ENCODE measurements around the gene RNU7-1. TPM values are rescaled to one million over a fixed set of nuclear protein-coding genes. Genes with fewer than 3 reads are reported as not detected.

The RNU7-1 gene
- total RNA-seq, 1 experiment from 2014 or later = not detected

DNA sequence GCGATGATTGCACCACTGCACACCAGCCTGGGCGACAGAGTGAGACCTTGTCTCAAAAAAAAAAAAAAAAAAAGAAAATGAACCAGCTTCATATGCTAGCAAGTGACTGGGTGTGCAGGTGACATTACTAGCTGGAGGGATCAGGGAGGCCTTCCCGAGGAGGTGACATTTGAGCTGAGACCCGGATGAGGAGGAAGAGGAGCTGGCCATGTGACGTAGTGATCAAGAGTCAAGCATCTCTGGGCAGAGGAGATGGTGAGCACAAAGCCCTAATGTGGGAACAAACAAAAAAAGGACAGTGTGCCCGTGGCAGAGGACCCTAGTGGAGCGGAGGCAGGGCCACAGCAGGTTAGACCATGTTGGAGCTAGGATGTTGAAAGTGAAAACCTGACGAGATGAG, 4.0 kb downstream of the RNU7-1 start:
- TF ChIP-seq TEAD1 (CRISPR knock-in tag; IDR thresholded peaks at IDR 0.05) = no peak
- TF ChIP-seq, protein P1, sequence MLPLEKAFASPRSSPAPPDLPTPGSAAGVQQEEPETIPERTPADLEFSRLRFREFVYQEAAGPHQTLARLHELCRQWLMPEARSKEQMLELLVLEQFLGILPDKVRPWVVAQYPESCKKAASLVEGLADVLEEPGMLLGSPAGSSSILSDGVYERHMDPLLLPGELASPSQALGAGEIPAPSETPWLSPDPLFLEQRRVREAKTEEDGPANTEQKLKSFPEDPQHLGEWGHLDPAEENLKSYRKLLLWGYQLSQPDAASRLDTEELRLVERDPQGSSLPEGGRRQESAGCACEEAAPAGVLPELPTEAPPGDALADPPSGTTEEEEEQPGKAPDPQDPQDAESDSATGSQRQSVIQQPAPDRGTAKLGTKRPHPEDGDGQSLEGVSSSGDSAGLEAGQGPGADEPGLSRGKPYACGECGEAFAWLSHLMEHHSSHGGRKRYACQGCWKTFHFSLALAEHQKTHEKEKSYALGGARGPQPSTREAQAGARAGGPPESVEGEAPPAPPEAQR (CRISPR knock-in tag; IDR thresholded peaks at IDR 0.05) = no peak
- no peak for TF ChIP-seq NR1H2 (CRISPR knock-in tag; IDR thresholded peaks at IDR 0.05)
- TF ChIP-seq, protein P2, sequence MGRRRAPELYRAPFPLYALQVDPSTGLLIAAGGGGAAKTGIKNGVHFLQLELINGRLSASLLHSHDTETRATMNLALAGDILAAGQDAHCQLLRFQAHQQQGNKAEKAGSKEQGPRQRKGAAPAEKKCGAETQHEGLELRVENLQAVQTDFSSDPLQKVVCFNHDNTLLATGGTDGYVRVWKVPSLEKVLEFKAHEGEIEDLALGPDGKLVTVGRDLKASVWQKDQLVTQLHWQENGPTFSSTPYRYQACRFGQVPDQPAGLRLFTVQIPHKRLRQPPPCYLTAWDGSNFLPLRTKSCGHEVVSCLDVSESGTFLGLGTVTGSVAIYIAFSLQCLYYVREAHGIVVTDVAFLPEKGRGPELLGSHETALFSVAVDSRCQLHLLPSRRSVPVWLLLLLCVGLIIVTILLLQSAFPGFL (CRISPR knock-in tag; IDR thresholded peaks at IDR 0.05; ENCODE audit: borderline replicate concordance) = no peak
- TF ChIP-seq, protein P3, sequence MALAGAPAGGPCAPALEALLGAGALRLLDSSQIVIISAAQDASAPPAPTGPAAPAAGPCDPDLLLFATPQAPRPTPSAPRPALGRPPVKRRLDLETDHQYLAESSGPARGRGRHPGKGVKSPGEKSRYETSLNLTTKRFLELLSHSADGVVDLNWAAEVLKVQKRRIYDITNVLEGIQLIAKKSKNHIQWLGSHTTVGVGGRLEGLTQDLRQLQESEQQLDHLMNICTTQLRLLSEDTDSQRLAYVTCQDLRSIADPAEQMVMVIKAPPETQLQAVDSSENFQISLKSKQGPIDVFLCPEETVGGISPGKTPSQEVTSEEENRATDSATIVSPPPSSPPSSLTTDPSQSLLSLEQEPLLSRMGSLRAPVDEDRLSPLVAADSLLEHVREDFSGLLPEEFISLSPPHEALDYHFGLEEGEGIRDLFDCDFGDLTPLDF (CRISPR knock-in tag; IDR thresholded peaks at IDR 0.05) = no peak
- no peak for TF ChIP-seq SMAD3 (CRISPR knock-in tag; IDR thresholded peaks at IDR 0.05; ENCODE audit: borderline replicate concordance)
- no peak for TF ChIP-seq KAT7 (CRISPR knock-in tag; IDR thresholded peaks at IDR 0.05; ENCODE audit: borderline replicate concordance)
- TF ChIP-seq, protein P4, sequence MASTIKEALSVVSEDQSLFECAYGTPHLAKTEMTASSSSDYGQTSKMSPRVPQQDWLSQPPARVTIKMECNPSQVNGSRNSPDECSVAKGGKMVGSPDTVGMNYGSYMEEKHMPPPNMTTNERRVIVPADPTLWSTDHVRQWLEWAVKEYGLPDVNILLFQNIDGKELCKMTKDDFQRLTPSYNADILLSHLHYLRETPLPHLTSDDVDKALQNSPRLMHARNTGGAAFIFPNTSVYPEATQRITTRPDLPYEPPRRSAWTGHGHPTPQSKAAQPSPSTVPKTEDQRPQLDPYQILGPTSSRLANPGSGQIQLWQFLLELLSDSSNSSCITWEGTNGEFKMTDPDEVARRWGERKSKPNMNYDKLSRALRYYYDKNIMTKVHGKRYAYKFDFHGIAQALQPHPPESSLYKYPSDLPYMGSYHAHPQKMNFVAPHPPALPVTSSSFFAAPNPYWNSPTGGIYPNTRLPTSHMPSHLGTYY (CRISPR knock-in tag; IDR thresholded peaks at IDR 0.05) = no peak
- TF ChIP-seq ZNF512 (CRISPR knock-in tag; IDR thresholded peaks at IDR 0.05; ENCODE audit: borderline replicate concordance) = no peak
- no peak for TF ChIP-seq STAT6 (CRISPR knock-in tag; conservative IDR thresholded peaks at IDR 0.05; ENCODE audit: low read depth)
- TF ChIP-seq ATF3 (CRISPR knock-in tag; conservative IDR thresholded peaks at IDR 0.05) = no peak
- TF ChIP-seq, protein P5, sequence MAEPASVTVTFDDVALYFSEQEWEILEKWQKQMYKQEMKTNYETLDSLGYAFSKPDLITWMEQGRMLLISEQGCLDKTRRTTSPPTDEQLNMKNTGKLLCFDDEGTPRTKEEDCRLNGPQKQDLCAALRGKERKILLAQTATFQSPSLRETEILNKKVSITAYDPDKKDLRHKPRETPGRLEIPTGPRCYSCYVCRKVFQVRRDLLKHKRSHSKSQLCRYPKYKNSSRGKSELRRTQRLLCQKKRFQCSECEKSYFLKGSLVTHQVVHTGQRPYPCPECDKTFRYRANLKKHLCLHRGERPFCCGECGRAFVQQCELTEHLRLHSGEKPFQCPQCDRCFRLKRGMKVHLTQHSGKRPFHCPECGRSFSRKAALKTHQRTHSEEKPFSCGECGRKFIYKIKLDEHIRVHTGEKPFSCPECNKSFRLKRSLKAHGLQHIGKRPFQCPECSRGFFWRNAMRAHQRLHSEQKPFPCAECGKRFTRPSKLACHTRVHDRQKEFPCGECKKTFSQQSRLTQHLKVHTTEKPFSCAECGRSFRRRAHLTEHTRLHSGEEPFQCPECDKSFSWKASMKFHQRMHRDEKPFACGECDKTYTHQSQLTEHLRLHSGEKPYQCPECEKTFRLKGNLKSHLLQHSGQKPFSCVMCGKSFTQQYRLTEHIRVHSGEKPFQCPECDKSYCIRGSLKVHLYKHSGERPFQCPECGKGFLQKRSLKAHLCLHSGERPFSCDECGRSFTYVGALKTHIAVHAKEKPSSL (CRISPR knock-in tag; conservative IDR thresholded peaks at IDR 0.05) = no peak
- TF ChIP-seq ZNF138 (CRISPR knock-in tag; conservative IDR thresholded peaks at IDR 0.05) = no peak
- no peak for TF ChIP-seq GTF2I (CRISPR knock-in tag; conservative IDR thresholded peaks at IDR 0.05)
- no peak for TF ChIP-seq USF2 (CRISPR knock-in tag; IDR thresholded peaks at IDR 0.05)
- no peak for TF ChIP-seq FOXP1 (CRISPR knock-in tag; IDR thresholded peaks at IDR 0.05; ENCODE audit: borderline replicate concordance)
- TF ChIP-seq, protein P6, sequence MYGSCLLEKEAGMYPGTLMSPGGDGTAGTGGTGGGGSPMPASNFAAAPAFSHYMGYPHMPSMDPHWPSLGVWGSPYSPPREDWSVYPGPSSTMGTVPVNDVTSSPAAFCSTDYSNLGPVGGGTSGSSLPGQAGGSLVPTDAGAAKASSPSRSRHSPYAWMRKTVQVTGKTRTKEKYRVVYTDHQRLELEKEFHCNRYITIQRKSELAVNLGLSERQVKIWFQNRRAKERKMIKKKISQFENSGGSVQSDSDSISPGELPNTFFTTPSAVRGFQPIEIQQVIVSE (CRISPR knock-in tag; IDR thresholded peaks at IDR 0.05; ENCODE audit: borderline replicate concordance) = no peak
- no peak for TF ChIP-seq JAZF1 (CRISPR knock-in tag; IDR thresholded peaks at IDR 0.05)
- H3K27ac Mint-ChIP-seq = no peak overlapping the region
- DNase-seq (ENCODE audit: low spot score) = no peak
- peaks cover 37% of the 10 kb centered on the region for H3K4me1 Mint-ChIP-seq
- CTCF ChIA-PET = interaction anchor here (1.3 to 5.7 kb wide), 5 partner anchors 10 to 197 kb away, joined by 4 to 296 read pairs (median 51); partner anchors contain the start of gene SPSB2
- POLR2A ChIA-PET = interaction anchor here (1.1 to 6.2 kb wide), 3 partner anchors 16 to 80 kb away, joined by 3 to 167 read pairs (median 7); partner anchors contain the start of genes LPCAT3 and TPI1
- H3K27me3 Mint-ChIP-seq (ENCODE audit: low read depth) = no peaks in the 10 kb centered on the region
- H3K36me3 Mint-ChIP-seq = no peaks in the 10 kb centered on the region
- no peak for ATAC-seq
- H3K4me3 Mint-ChIP-seq = 0 out of 2 replicates have a peak overlapping the region, but pooled peaks have one; percentile 8
- no peaks in the 10 kb centered on the region for H3K9me3 Mint-ChIP-seq

Measured in WTC11 (cell line).